Glutamatergic neuron (in vitro differentiated cells): ENCODE results near the gene ABCC11. TPM values are rescaled to one million over a fixed set of nuclear protein-coding genes. Genes with fewer than 3 reads are reported as not detected.
"Not testable (repeated sequence)": the region's sequence is repeated elsewhere in the genome, so short reads cannot be mapped to it uniquely, and the experiment has no call there.

ENCODE experiments used
- DNase-seq: peaks from one replicate; pipeline ENCODE4 v3.0.0; 2022
- H3K27ac Mint-ChIP-seq: one replicate; pipeline ENCODE4 v1.8.0; 2020; ENCODE audit warnings: mild to moderate bottlenecking, mixed read lengths, inconsistent platforms; ENCODE audit not compliant: unreplicated experiment
- H3K27me3 Mint-ChIP-seq: one replicate; pipeline ENCODE4 v1.8.0; 2020; ENCODE audit warnings: mild to moderate bottlenecking, moderate library complexity, mixed read lengths, inconsistent platforms; ENCODE audit not compliant: unreplicated experiment
- H3K36me3 Mint-ChIP-seq: one replicate; pipeline ENCODE4 v1.8.0; 2020; ENCODE audit warnings: mild to moderate bottlenecking, mixed read lengths, inconsistent platforms; ENCODE audit not compliant: unreplicated experiment
- H3K4me1 Mint-ChIP-seq: one replicate; pipeline ENCODE4 v1.8.0; 2020; ENCODE audit warnings: mild to moderate bottlenecking, low read depth, mixed read lengths, inconsistent platforms; ENCODE audit not compliant: unreplicated experiment
- H3K4me3 Mint-ChIP-seq: one replicate; pipeline ENCODE4 v1.8.0; 2020; ENCODE audit warnings: mild to moderate bottlenecking, mixed read lengths, inconsistent platforms; ENCODE audit not compliant: unreplicated experiment
- H3K9me3 Mint-ChIP-seq: one replicate; pipeline ENCODE4 v1.8.0; 2020; ENCODE audit warnings: mild to moderate bottlenecking, moderate library complexity, mixed read lengths, inconsistent platforms; ENCODE audit not compliant: unreplicated experiment
- total RNA-seq: library from RNA; stranded (reverse); fragmentation: NEBNext Ultra II Directional; extraction: Animal tissue kit (Norgen Biotek cat#: 25700); gene quantifications from one replicate; pipeline ENCODE4 v1.2.1, GENCODE V29; 2021; ENCODE audit not compliant: unreplicated experiment
- TF ChIP-seq, protein P1 (sequence below): fragments of 200-600 bp; sonication (generic); IDR thresholded peaks from one replicate; pipeline ENCODE4 v1.5.0; 2021; ENCODE audit not compliant: partially characterized antibody, unreplicated experiment

The ABCC11 gene
- total RNA-seq, 1 donor from 2014 or later = not detected

DNA sequence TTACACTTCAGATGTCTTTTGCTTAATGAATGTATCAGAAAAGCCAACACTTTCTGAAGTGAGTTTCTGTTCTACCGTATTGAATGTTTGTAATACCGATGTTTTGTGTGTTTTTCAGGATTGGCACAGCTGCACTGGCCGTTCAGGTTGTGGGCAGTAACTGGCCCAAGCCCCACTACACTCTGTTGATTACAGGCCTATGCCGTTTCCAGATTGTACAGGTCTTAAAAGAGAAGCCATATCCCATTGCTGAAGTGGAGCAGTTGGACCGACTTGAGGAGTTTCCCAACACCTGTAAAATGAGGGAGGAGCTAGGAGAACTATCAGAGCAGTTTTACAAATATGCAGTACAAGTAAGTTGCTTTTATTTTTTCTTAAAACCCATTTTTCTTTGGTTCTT is 4.7 kb upstream of the ABCC11 start:
- no peaks in the 10 kb centered on the region for H3K27me3 Mint-ChIP-seq
- H3K4me1 Mint-ChIP-seq = no peaks in the 10 kb centered on the region
- no peak overlapping the region for H3K4me3 Mint-ChIP-seq
- H3K9me3 Mint-ChIP-seq = peaks cover 2% of the 10 kb centered on the region
- TF ChIP-seq, protein P1, sequence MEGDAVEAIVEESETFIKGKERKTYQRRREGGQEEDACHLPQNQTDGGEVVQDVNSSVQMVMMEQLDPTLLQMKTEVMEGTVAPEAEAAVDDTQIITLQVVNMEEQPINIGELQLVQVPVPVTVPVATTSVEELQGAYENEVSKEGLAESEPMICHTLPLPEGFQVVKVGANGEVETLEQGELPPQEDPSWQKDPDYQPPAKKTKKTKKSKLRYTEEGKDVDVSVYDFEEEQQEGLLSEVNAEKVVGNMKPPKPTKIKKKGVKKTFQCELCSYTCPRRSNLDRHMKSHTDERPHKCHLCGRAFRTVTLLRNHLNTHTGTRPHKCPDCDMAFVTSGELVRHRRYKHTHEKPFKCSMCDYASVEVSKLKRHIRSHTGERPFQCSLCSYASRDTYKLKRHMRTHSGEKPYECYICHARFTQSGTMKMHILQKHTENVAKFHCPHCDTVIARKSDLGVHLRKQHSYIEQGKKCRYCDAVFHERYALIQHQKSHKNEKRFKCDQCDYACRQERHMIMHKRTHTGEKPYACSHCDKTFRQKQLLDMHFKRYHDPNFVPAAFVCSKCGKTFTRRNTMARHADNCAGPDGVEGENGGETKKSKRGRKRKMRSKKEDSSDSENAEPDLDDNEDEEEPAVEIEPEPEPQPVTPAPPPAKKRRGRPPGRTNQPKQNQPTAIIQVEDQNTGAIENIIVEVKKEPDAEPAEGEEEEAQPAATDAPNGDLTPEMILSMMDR = no peak
- no peaks in the 10 kb centered on the region for H3K36me3 Mint-ChIP-seq
- H3K27ac Mint-ChIP-seq = no peak overlapping the region
- DNase-seq = no peak

DNA sequence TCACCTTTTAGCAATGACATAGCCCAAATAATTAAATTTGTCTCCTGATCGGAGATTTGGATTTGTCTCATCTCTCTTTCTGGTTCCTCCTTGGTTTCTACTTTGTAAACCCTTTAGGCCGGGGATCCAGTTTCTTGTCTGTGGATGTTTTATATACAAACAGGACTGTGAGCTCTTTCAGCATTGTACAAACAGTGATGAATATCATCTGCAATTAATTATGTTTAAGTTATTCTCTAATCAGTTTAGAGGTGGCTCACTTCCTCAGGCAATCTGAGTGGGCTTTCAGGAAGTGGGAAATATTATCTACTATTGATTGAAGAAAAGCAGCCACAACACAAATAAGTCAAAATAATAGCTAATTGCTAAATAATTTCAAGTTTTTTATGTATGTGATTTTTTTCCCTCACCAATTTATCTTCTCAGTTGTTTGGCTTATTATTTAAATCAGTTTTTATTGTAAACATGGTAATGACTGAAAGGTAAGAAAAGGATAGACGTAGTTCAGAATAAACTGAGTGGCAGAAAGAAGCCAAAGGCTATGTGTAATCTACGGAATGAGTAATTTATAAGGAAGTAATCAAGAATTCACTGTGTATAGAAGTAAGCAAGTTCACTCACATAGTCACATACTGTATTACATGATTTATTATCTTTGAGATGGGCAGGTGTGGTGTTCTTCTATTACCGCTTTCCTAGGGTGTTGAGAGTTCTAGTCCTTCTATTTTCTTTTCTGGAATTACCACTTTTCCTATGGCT is 3.4 kb upstream of the ABCC11 start:
- TF ChIP-seq, protein P1 = no peak
- Mint-ChIP-seq H3K36me3 (no peaks in the 10 kb centered on the region), H3K27ac (no peak overlapping the region), H3K27me3 (no peaks in the 10 kb centered on the region), H3K4me3 (no peak overlapping the region), H3K9me3 (peaks cover 2% of the 10 kb centered on the region), H3K4me1 (peaks cover 3% of the 10 kb centered on the region)
- no peak for DNase-seq

DNA sequence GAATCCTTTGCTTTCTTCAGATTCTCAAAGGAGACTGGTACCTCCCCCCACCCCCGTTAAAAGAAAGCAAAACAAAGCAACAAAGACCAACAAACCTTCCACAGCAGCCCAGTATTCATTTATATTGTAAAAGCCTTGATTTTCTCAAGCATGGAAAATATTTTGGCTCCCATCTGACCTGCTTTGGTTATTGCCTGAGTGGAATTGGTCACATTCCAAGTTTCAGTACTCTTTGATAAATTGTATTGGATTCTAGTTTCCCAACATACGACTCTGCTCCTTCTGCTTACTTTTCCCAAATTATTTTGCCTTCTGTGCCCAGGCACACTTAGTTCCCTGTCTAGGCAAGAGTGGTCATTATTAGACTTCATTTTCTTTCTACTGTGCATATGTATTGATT is 1.3 kb downstream of the ABCC11 start:
- Mint-ChIP-seq H3K4me1 (peaks cover 9% of the 10 kb centered on the region), H3K27me3 (peaks cover 2% of the 10 kb centered on the region), H3K27ac (no peak overlapping the region), H3K36me3 (no peaks in the 10 kb centered on the region), H3K9me3 (peaks cover 9% of the 10 kb centered on the region), H3K4me3 (peak overlapping the region; percentile 37)
- no peak for DNase-seq
- TF ChIP-seq, protein P1 = no peak

DNA sequence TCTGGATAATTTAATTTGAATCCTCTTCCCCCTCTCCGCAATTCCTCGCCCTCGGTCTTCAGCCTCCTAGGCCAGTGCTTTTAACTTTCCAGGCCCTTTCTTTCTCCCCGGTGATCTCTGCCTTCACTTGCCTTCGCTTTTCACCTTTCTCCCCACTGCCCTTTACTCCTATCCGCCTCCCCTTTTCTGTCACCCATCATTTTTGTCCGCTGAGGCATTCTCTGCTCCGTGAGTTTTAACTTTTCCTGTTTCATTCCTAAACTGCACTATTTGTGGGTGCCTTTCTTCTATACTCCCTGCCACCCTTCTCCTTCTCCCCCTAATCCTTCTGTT is 2.5 kb downstream of the ABCC11 start:
- H3K27me3 Mint-ChIP-seq = peaks cover 3% of the 10 kb centered on the region
- peak overlapping the region; percentile 90 for H3K4me3 Mint-ChIP-seq
- no peak for DNase-seq
- peak overlapping the region; percentile 69 for H3K27ac Mint-ChIP-seq
- TF ChIP-seq, protein P1 = no peak
- peaks cover 13% of the 10 kb centered on the region for H3K9me3 Mint-ChIP-seq
- no peaks in the 10 kb centered on the region for H3K36me3 Mint-ChIP-seq
- H3K4me1 Mint-ChIP-seq = peaks cover 9% of the 10 kb centered on the region

DNA sequence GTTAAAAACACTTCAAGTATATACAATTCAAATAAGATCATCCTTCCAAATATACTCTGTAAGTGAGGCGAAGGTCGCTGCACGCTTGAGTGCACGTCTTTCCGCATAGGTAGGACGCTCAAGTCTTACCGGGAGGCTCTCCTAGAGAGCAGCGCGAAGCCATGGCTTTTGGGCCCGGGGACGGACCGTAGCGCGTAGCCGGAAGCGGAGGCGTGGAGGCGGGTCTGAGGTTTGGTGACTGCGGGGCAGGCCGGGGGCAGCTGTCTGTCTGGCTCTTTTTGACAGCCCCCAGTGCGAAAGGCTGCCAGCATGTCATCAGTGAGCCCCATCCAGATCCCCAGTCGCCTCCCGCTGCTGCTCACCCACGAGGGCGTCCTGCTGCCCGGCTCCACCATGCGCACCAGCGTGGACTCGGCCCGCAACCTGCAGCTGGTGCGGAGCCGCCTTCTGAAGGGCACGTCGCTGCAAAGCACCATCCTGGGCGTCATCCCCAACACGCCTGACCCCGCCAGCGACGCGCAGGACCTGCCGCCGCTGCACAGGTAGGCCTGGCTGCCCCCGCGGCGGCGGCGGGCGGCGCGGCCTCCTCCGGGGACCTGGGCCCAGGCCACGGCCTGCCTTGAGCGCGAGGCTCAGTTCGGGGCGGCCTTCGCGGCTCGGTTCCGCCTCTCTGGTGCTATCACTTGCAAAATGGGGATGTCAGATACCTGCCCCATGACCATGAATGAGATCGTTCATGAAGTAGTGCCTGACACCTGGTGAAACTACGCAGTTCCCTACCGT is 3.1 kb downstream of the ABCC11 start, which contains the start of gene LONP2:
TSS of gene LONP2 (plus strand) at position 221 of the 783 bp plus-strand sequence. CDS start at position 310, 89 bp downstream.
- peak within 1 kb of the TSS; percentile 90 for H3K4me3 Mint-ChIP-seq
- peak within 1 kb of the TSS; percentile 72 for H3K27ac Mint-ChIP-seq
- DNase-seq = peak; percentile 92
- TF ChIP-seq, protein P1 = no peak
- H3K4me1 Mint-ChIP-seq = peaks cover 9% of the 10 kb centered on the region
- peaks cover 13% of the 10 kb centered on the region for H3K9me3 Mint-ChIP-seq
- no peaks in the 10 kb centered on the region for H3K36me3 Mint-ChIP-seq
- H3K27me3 Mint-ChIP-seq = peaks cover 3% of the 10 kb centered on the region

DNA sequence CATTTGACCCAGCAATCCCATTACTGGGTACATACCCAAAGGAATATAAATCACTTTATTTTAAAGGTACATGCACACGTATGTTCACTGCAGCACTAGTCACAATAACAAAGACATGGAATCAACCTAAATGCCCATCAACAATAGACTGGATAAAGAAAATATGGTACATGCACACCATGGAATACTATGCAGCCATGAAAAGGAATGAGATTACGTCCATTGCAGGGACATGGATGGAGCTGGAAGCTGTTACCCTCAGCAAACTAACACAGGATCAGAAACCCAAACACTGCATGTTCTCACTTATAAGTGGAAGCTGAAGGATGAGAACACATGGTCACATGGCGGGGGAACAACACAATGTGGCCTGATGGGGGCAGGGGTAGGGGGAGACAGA is 7.2 kb downstream of the ABCC11 start:
- H3K36me3 Mint-ChIP-seq, H3K27me3 Mint-ChIP-seq, H3K27ac Mint-ChIP-seq, DNase-seq, H3K4me3 Mint-ChIP-seq, H3K4me1 Mint-ChIP-seq: not testable (repeated sequence)
- peaks cover 11% of the 10 kb centered on the region for H3K9me3 Mint-ChIP-seq
